Kidney (tissue), 14 donors: Measurements from ENCODE around the gene PRAC1. TPM values are rescaled to one million over a fixed set of nuclear protein-coding genes. Genes with fewer than 3 reads are reported as not detected.

Source experiments
- DNase-seq, 5 donors: peaks; one replicate each; pipeline ENCODE4 v3.0.0-alpha.2; 2013 to 2020
- FAIRE-seq: peaks from 2 replicates; lab custom pipeline; 2012; peaks lifted over from hg19 to GRCh38; lab: Jason Lieb, UNC
- H3K27ac ChIP-seq, 2 donors: one replicate each; pipeline ENCODE4 v1.7.0; 2013; ENCODE audit warnings: low read depth in 2 of 2, low read length in 2 of 2, inconsistent platforms in 1 of 2
- H3K27me3 ChIP-seq: one replicate; pipeline ENCODE4 v1.7.1; 2013; ENCODE audit warnings: low read length, inconsistent platforms; ENCODE audit not compliant: control insufficient read depth, insufficient read depth
- H3K36me3 ChIP-seq, 3 donors: one replicate each; pipeline versions ENCODE4 v1.7.0 to v1.7.1; 2013; ENCODE audit warnings: low read length in 3 of 3, control low read depth in 1 of 3, inconsistent platforms in 1 of 3; ENCODE audit not compliant: insufficient read depth in 3 of 3, control insufficient read depth in 2 of 3
- H3K4me1 ChIP-seq, 3 donors: one replicate each; pipeline versions ENCODE4 v1.7.0 to v1.7.1; 2013; ENCODE audit warnings: low read length in 3 of 3, inconsistent platforms in 1 of 3, low read depth in 1 of 3; ENCODE audit not compliant: control insufficient read depth in 2 of 3, insufficient read depth in 2 of 3
- H3K4me3 ChIP-seq, 3 donors: one replicate each; pipeline versions ENCODE4 v1.7.0 to v1.8.1; 2013; ENCODE audit warnings: low read length in 3 of 3, control low read depth in 1 of 3, inconsistent platforms in 1 of 3
- H3K9ac ChIP-seq, 3 donors: one replicate each; pipeline versions ENCODE4 v1.7.0 to v1.7.1; 2013; ENCODE audit warnings: low read length in 3 of 3, control low read depth in 1 of 3, inconsistent platforms in 1 of 3
- H3K9me3 ChIP-seq, 3 donors: one replicate each; pipeline versions ENCODE4 v1.7.0 to v1.7.1; 2013; ENCODE audit warnings: low read length in 3 of 3, control low read depth in 1 of 3, inconsistent platforms in 1 of 3; ENCODE audit not compliant: control insufficient read depth in 2 of 3, insufficient read depth in 1 of 3
- CTCF ChIP-seq: IDR thresholded peaks from 3 replicates; pipeline ENCODE4 v1.5.1; 2012; ENCODE audit warnings: mild to moderate bottlenecking, moderate library complexity, borderline replicate concordance; ENCODE audit not compliant: insufficient read depth; ENCODE audit errors: extremely low read depth
- intact Hi-C: fragments of 100-400 bp; cut with DNase I; formaldehyde crosslinking; loops from one replicate; pipeline ENCODE4 v1.11.1; 2022
- polyA plus RNA-seq: library from polyadenylated mRNA; stranded (reverse); fragments of 350-450 nt; fragmentation: Illumina TruSeq; extraction: RNeasy Lipid Tissue Mini Kit (QIAGEN cat#74804); gene quantifications from one replicate; pipeline ENCODE4 v1.2.3, GENCODE V29; 2014; ENCODE audit warnings: low read depth, low replicate concordance; ENCODE audit not compliant: insufficient read depth
- total RNA-seq: library from RNA; stranded (reverse); fragmentation: NEBNext Ultra II Directional; extraction: Animal tissue kit (Norgen Biotek cat#: 25700); gene quantifications from one replicate; pipeline ENCODE4 v1.2.1, GENCODE V29; 2021
- donor health status: control.
- donor health status: control.
- donor health status: control.
- donor health status: control.
- donor health status: control.
- donor health status: DM: yes; HTN: yes; CAD: no.
- donor health status: Normal renal cell carcinoma (clear cell type).

The PRAC1 gene
- total and polyA plus RNA-seq, 2 donors from 2014 or later = not detected

- Histone ChIP-seq H3K4me1 (no peaks in the 10 kb centered on the region), H3K4me3 (no peak overlapping the region), H3K27me3 (peaks cover 93% of the 10 kb centered on the region), H3K9ac (no peak overlapping the region), H3K27ac (no peak overlapping the region), H3K36me3 (no peaks in the 10 kb centered on the region), H3K9me3 (no peaks in the 10 kb centered on the region)
- no peak for FAIRE-seq
- intact Hi-C loops = no loop called here
- no peak for DNase-seq
- no peak for TF ChIP-seq CTCF
Measured at GRCh38 chr17:48731355-48731754, 9.0 kb upstream of the PRAC1 start.

- DNase-seq (no peak), FAIRE-seq (no peak)
- no peak overlapping the region for H3K9ac ChIP-seq
- TF ChIP-seq CTCF = no peak
- no peaks in the 10 kb centered on the region for H3K9me3 ChIP-seq
- no peaks in the 10 kb centered on the region for H3K36me3 ChIP-seq
- peaks cover 92% of the 10 kb centered on the region for H3K27me3 ChIP-seq
- intact Hi-C loops = no loop called here
- peaks cover 0 to 4% (median 0%) of the 10 kb centered on the region in 3 donors for H3K4me1 ChIP-seq
- H3K4me3 ChIP-seq = no peak overlapping the region
- no peak overlapping the region for H3K27ac ChIP-seq
Measured at GRCh38 chr17:48730240-48730550, 7.9 kb upstream of the PRAC1 start.

- DNase-seq (no peak), FAIRE-seq (no peak)
- Histone ChIP-seq H3K4me1 (peaks cover 0 to 7% (median 0%) of the 10 kb centered on the region in 3 donors), H3K36me3 (no peaks in the 10 kb centered on the region), H3K4me3 (no peak overlapping the region), H3K9me3 (no peaks in the 10 kb centered on the region), H3K27ac (no peak overlapping the region), H3K9ac (no peak overlapping the region), H3K27me3 (peaks cover 92% of the 10 kb centered on the region)
- intact Hi-C loops = loop anchor here (10.0 kb wide), 1 partner anchor 65 kb away; no protein-coding TSS in a partner anchor
- no peak for TF ChIP-seq CTCF
Measured at GRCh38 chr17:48729335-48730239, 7.3 kb upstream of the PRAC1 start.
